Effector memory CD4-positive, alpha-beta T cell (primary cell): ENCODE results near the gene RTN3.
A peak's percentile ranks its signal among the peaks of the same experiment; 100 is the strongest.
"Not testable (repeated sequence)": the region's sequence is repeated elsewhere in the genome, so short reads cannot be mapped to it uniquely, and the experiment has no call there.

ENCODE experiments used
- DNase-seq, 3 donors: peaks; one replicate each; pipeline ENCODE4 v3.0.0-alpha.2; 2020
- H3K27ac ChIP-seq: 2 replicates; pipeline ENCODE4 v1.7.0; 2013; ENCODE audit warnings: mild to moderate bottlenecking, low read length, moderate library complexity; ENCODE audit not compliant: insufficient read depth, poor library complexity, severe bottlenecking
- H3K27me3 ChIP-seq: replicated peaks from 2 replicates; pipeline ENCODE4 v1.7.0; 2013; ENCODE audit warnings: mild to moderate bottlenecking, low read length; ENCODE audit not compliant: insufficient read depth, control insufficient read depth, poor library complexity, severe bottlenecking
- H3K36me3 ChIP-seq: 2 replicates; pipeline ENCODE4 v1.7.0; 2013; ENCODE audit warnings: mild to moderate bottlenecking, low read length, moderate library complexity; ENCODE audit not compliant: control insufficient read depth, insufficient read depth
- H3K4me1 ChIP-seq: 2 replicates; pipeline ENCODE4 v1.7.0; 2013; ENCODE audit warnings: low read length, mild to moderate bottlenecking; ENCODE audit not compliant: control insufficient read depth, insufficient read depth, poor library complexity, severe bottlenecking
- H3K4me3 ChIP-seq: 2 replicates; pipeline ENCODE4 v1.7.0; 2013; ENCODE audit warnings: low read length, low read depth, mild to moderate bottlenecking; ENCODE audit not compliant: insufficient read depth, poor library complexity, severe bottlenecking
- H3K9me3 ChIP-seq: 2 replicates; pipeline ENCODE4 v1.7.0; 2013; ENCODE audit warnings: mild to moderate bottlenecking, low read length, moderate library complexity; ENCODE audit not compliant: control insufficient read depth

Gene RTN3

GRCh38 chr11:63767565-63768236 lies 86.4 kb downstream of the RTN3 start:
- no peaks in the 10 kb centered on the region for H3K36me3 ChIP-seq
- peak overlapping the region; percentile 28 for H3K27ac ChIP-seq
- no peaks in the 10 kb centered on the region for H3K9me3 ChIP-seq
- peak overlapping the region; percentile 88 for H3K4me3 ChIP-seq
- peaks cover 16% of the 10 kb centered on the region for H3K27me3 ChIP-seq
- DNase-seq, result peak in 2 of 3 donors; percentile 22 to 24
- peaks cover 17% of the 10 kb centered on the region for H3K4me1 ChIP-seq

- Histone ChIP-seq H3K4me1 (peaks cover 17% of the 10 kb centered on the region), H3K36me3 (no peaks in the 10 kb centered on the region), H3K27ac (peak within 1 kb of the TSS; percentile 28), H3K9me3 (no peaks in the 10 kb centered on the region), H3K4me3 (peak within 1 kb of the TSS; percentile 88), H3K27me3 (peaks cover 16% of the 10 kb centered on the region)
- peak; percentile 29 to 47 (median 36) for DNase-seq
Measured at GRCh38 chr11:63768237-63769041, 87.1 kb downstream of the RTN3 start, which contains the start of gene ZFTA. Gene ZFTA (minus strand): TSS chr11:63768775. CDS start chr11:63768622, 153 bp downstream.

GRCh38 chr11:63769042-63769713 lies 87.9 kb downstream of the RTN3 start:
- DNase-seq, result peak in 1 of 3 donors; percentile 3
- Histone ChIP-seq H3K27ac (no peak overlapping the region), H3K36me3 (no peaks in the 10 kb centered on the region), H3K9me3 (no peaks in the 10 kb centered on the region), H3K27me3 (peaks cover 16% of the 10 kb centered on the region), H3K4me3 (peak overlapping the region; percentile 60), H3K4me1 (peaks cover 17% of the 10 kb centered on the region)

GRCh38 chr11:63769714-63770455 lies 88.6 kb downstream of the RTN3 start:
- Histone ChIP-seq H3K36me3 (no peaks in the 10 kb centered on the region), H3K27me3 (peaks cover 16% of the 10 kb centered on the region), H3K9me3 (no peaks in the 10 kb centered on the region), H3K4me3 (peak overlapping the region; percentile 60), H3K27ac (no peak overlapping the region), H3K4me1 (peaks cover 17% of the 10 kb centered on the region)
- DNase-seq, result no peak

GRCh38 chr11:63770763-63771162 lies 89.5 kb downstream of the RTN3 start:
- no peak overlapping the region for H3K4me3 ChIP-seq
- no peak overlapping the region for H3K27ac ChIP-seq

GRCh38 chr11:63771741-63772318 lies 90.5 kb downstream of the RTN3 start:
- H3K4me1 ChIP-seq, result peaks cover 17% of the 10 kb centered on the region
- not testable (repeated sequence) for H3K9me3 ChIP-seq, H3K4me3 ChIP-seq, DNase-seq, H3K36me3 ChIP-seq, H3K27ac ChIP-seq
- H3K27me3 ChIP-seq, result peaks cover 16% of the 10 kb centered on the region

More at GRCh38 chr11:63770763-63771162, 89.5 kb downstream of the RTN3 start:
- Histone ChIP-seq H3K9me3 (no peaks in the 10 kb centered on the region), H3K4me1 (peaks cover 17% of the 10 kb centered on the region), H3K27me3 (peaks cover 16% of the 10 kb centered on the region), H3K36me3 (no peaks in the 10 kb centered on the region)
- DNase-seq, result no peak

GRCh38 chr11:63775191-63775590 lies 93.9 kb downstream of the RTN3 start:
- Histone ChIP-seq H3K27ac (no peak overlapping the region), H3K36me3 (no peaks in the 10 kb centered on the region), H3K4me3 (no peak overlapping the region), H3K27me3 (peaks cover 7% of the 10 kb centered on the region), H3K4me1 (no peaks in the 10 kb centered on the region), H3K9me3 (no peaks in the 10 kb centered on the region)
- DNase-seq, result no peak

GRCh38 chr11:63779039-63779438 lies 97.7 kb downstream of the RTN3 start:
- Histone ChIP-seq H3K4me1 (no peaks in the 10 kb centered on the region), H3K36me3 (no peaks in the 10 kb centered on the region), H3K4me3 (no peak overlapping the region), H3K27me3 (no peaks in the 10 kb centered on the region), H3K27ac (no peak overlapping the region), H3K9me3 (no peaks in the 10 kb centered on the region)
- DNase-seq, result no peak

- Histone ChIP-seq H3K27me3 (no peaks in the 10 kb centered on the region), H3K27ac (no peak overlapping the region), H3K36me3 (no peaks in the 10 kb centered on the region), H3K9me3 (no peaks in the 10 kb centered on the region), H3K4me1 (no peaks in the 10 kb centered on the region), H3K4me3 (no peak overlapping the region)
- no peak for DNase-seq
Measured at GRCh38 chr11:63782749-63783148, 101.4 kb downstream of the RTN3 start.
